Trophoblast cell (in vitro differentiated cells and primary cell): ENCODE results near the gene RAD1.

ENCODE experiments used
- DNase-seq, 2 donors: peaks; one replicate each; pipeline ENCODE4 v3.0.0-alpha.2; 2016
- H2AFZ ChIP-seq: 2 replicates; pipeline ENCODE4 v1.6.1; 2013; ENCODE audit warnings: low read length, moderate library complexity, mild to moderate bottlenecking; ENCODE audit not compliant: insufficient read depth, poor library complexity
- H2AK5ac ChIP-seq: 2 replicates; pipeline ENCODE4 v1.6.1; 2013; ENCODE audit warnings: mild to moderate bottlenecking, low read length
- H2BK120ac ChIP-seq: 2 replicates; pipeline ENCODE4 v1.6.1; 2013; ENCODE audit warnings: low read length, mild to moderate bottlenecking, moderate library complexity; ENCODE audit not compliant: insufficient read depth, poor library complexity
- H2BK12ac ChIP-seq: 2 replicates; pipeline ENCODE4 v1.6.1; 2013; ENCODE audit warnings: mild to moderate bottlenecking, low read length, moderate library complexity
- H2BK5ac ChIP-seq: 2 replicates; pipeline ENCODE4 v1.6.1; 2013; ENCODE audit warnings: low read length, low read depth, moderate library complexity, mild to moderate bottlenecking; ENCODE audit not compliant: poor library complexity
- H3K14ac ChIP-seq: 2 replicates; pipeline ENCODE4 v1.6.1; 2013; ENCODE audit warnings: mild to moderate bottlenecking, low read length
- H3K18ac ChIP-seq: 2 replicates; pipeline ENCODE4 v1.6.1; 2013; ENCODE audit warnings: mild to moderate bottlenecking, low read length
- H3K23ac ChIP-seq: 2 replicates; pipeline ENCODE4 v1.6.1; 2013; ENCODE audit warnings: low read length
- H3K27ac ChIP-seq: 2 replicates; pipeline ENCODE4 v1.5.1; 2013; ENCODE audit warnings: low read depth, mild to moderate bottlenecking, inconsistent platforms, low read length, moderate library complexity
- H3K27me3 ChIP-seq: 2 replicates; pipeline ENCODE4 v1.6.1; 2013; ENCODE audit warnings: inconsistent platforms, mild to moderate bottlenecking, low read length, moderate library complexity; ENCODE audit not compliant: insufficient read depth
- H3K36me3 ChIP-seq, 2 experiments: 1 replicate in 1 of 2; 2 replicates in 1 of 2; pipeline ENCODE4 v1.6.1; 2013; ENCODE audit warnings: low read length in 2 of 2, mild to moderate bottlenecking in 2 of 2, moderate library complexity in 1 of 2; ENCODE audit not compliant: insufficient read depth in 2 of 2, control insufficient read depth in 1 of 2
- H3K4ac ChIP-seq: 2 replicates; pipeline ENCODE4 v1.6.1; 2013; ENCODE audit warnings: low read depth, mild to moderate bottlenecking, low read length, moderate library complexity
- H3K4me1 ChIP-seq, 2 experiments: 1 replicate in 1 of 2; 2 replicates in 1 of 2; pipeline ENCODE4 v1.6.1; 2013; ENCODE audit warnings: low read length in 2 of 2, mild to moderate bottlenecking in 2 of 2, moderate library complexity in 1 of 2; ENCODE audit not compliant: insufficient read depth in 2 of 2, control insufficient read depth in 1 of 2
- H3K4me2 ChIP-seq: 2 replicates; pipeline ENCODE4 v1.6.1; 2013; ENCODE audit warnings: inconsistent platforms, mild to moderate bottlenecking, low read length, moderate library complexity
- H3K4me3 ChIP-seq: 2 replicates; pipeline ENCODE4 v1.5.1; 2013; ENCODE audit warnings: mild to moderate bottlenecking, low read depth, low read length, inconsistent platforms
- H3K79me1 ChIP-seq: one replicate; pipeline ENCODE4 v1.6.1; 2013; ENCODE audit warnings: low read length
- H3K79me2 ChIP-seq: 2 replicates; pipeline ENCODE4 v1.6.1; 2013; ENCODE audit warnings: low read length, mild to moderate bottlenecking; ENCODE audit not compliant: control insufficient read depth, insufficient read depth, poor library complexity
- H3K9ac ChIP-seq: 2 replicates; pipeline ENCODE4 v1.6.1; 2013; ENCODE audit warnings: mild to moderate bottlenecking, low read length
- H3K9me3 ChIP-seq: 2 replicates; pipeline ENCODE4 v1.6.1; 2013; ENCODE audit warnings: low read depth, mild to moderate bottlenecking, control low read depth, inconsistent platforms, low read length; ENCODE audit not compliant: insufficient read depth
- H4K12ac ChIP-seq: 2 replicates; pipeline ENCODE4 v1.6.1; 2013; ENCODE audit warnings: low read depth, mild to moderate bottlenecking, low read length, moderate library complexity
- H4K8ac ChIP-seq: 2 replicates; pipeline ENCODE4 v1.6.1; 2013; ENCODE audit warnings: low read depth, mild to moderate bottlenecking, low read length, moderate library complexity
- H4K91ac ChIP-seq: one replicate; pipeline ENCODE4 v1.6.1; 2013; ENCODE audit warnings: low read depth, mild to moderate bottlenecking, low read length, moderate library complexity
- WGBS: extraction: QIAGEN DNeasy Blood & Tissue Kit; methylation state at CpG from one replicate; pipeline ENCODE4 v1.1.7; 2013; ENCODE audit warnings: missing lambda C conversion rate; ENCODE audit not compliant: insufficient read length, insufficient coverage; ENCODE audit errors: extremely low coverage; 5-methylcytosine and 5-hydroxymethylcytosine counted together

RAD1 gene

DNA sequence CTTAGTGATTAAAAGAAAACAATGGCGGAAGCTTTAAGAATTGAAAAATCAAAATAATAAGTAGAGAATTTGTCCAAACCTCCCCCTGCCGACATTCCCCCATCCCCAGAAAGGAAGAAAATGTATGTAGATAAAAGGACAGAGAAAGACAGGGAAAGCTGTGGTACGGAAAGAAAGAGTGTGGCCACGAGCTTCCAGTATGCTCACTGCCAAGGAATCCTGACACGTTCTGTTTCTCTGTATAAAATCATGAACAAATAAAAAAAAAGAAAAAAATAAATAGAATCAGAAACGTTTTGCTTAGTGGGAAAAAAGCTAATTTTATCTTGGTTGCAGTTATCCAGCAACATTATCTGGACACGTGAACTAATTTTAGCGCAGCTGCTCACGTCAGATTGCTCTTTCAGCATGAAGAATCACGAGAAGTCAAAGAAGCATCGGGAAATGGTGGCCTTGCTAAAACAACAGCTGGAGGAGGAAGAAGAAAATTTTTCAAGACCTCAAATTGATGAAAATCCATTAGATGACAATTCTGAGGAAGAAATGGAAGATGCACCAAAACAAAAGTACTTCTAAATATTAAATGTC lies 29.2 kb upstream of the RAD1 start:
- no peak overlapping the region for H2AK5ac ChIP-seq
- DNase-seq = no peak
- no peak overlapping the region for H3K27ac ChIP-seq
- no peak overlapping the region for H3K14ac ChIP-seq
- H3K18ac ChIP-seq = no peak overlapping the region
- H3K79me1 ChIP-seq = no peaks in the 10 kb centered on the region
- H3K4me2 ChIP-seq = no peak overlapping the region
- H4K12ac ChIP-seq = no peak overlapping the region
- no peak overlapping the region for H2BK5ac ChIP-seq
- no peak overlapping the region for H3K9ac ChIP-seq
- H3K36me3 ChIP-seq = peaks cover 13 to 30% of the 10 kb centered on the region in 2 experiments
- no peak overlapping the region for H4K91ac ChIP-seq
- H2BK120ac ChIP-seq = no peak overlapping the region
- H3K4me3 ChIP-seq = no peak overlapping the region
- no peaks in the 10 kb centered on the region for H3K79me2 ChIP-seq
- WGBS = no CpG with 5 or more reads among the region's 11 CpGs
- H3K4ac ChIP-seq = no peak overlapping the region
- H4K8ac ChIP-seq = no peak overlapping the region
- no peaks in the 10 kb centered on the region for H3K4me1 ChIP-seq
- H2BK12ac ChIP-seq = no peak overlapping the region
- no peaks in the 10 kb centered on the region for H3K27me3 ChIP-seq
- no peak overlapping the region for H2AFZ ChIP-seq
- no peak overlapping the region for H3K23ac ChIP-seq
- no peaks in the 10 kb centered on the region for H3K9me3 ChIP-seq

- no CpG with 5 or more reads among the region's 2 CpGs for WGBS
- no peak overlapping the region for H4K8ac ChIP-seq
- H3K18ac ChIP-seq = no peak overlapping the region
- peaks cover 13 to 28% of the 10 kb centered on the region in 2 experiments for H3K36me3 ChIP-seq
- no peak for DNase-seq
- no peak overlapping the region for H3K23ac ChIP-seq
- no peaks in the 10 kb centered on the region for H3K4me1 ChIP-seq
- no peak overlapping the region for H2AK5ac ChIP-seq
- no peak overlapping the region for H2BK5ac ChIP-seq
- H3K14ac ChIP-seq = no peak overlapping the region
- no peaks in the 10 kb centered on the region for H3K27me3 ChIP-seq
- H2AFZ ChIP-seq = no peak overlapping the region
- H3K9me3 ChIP-seq = no peaks in the 10 kb centered on the region
- no peak overlapping the region for H2BK12ac ChIP-seq
- no peaks in the 10 kb centered on the region for H3K79me2 ChIP-seq
- no peak overlapping the region for H2BK120ac ChIP-seq
- no peak overlapping the region for H3K9ac ChIP-seq
- H3K27ac ChIP-seq = no peak overlapping the region
- no peak overlapping the region for H3K4ac ChIP-seq
- no peak overlapping the region for H4K12ac ChIP-seq
- H3K4me3 ChIP-seq = no peak overlapping the region
- no peaks in the 10 kb centered on the region for H3K79me1 ChIP-seq
- no peak overlapping the region for H4K91ac ChIP-seq
- no peak overlapping the region for H3K4me2 ChIP-seq
These were observed 28.7 kb upstream of the RAD1 start for GRCh38 chr5:34944044-34944443.

DNA sequence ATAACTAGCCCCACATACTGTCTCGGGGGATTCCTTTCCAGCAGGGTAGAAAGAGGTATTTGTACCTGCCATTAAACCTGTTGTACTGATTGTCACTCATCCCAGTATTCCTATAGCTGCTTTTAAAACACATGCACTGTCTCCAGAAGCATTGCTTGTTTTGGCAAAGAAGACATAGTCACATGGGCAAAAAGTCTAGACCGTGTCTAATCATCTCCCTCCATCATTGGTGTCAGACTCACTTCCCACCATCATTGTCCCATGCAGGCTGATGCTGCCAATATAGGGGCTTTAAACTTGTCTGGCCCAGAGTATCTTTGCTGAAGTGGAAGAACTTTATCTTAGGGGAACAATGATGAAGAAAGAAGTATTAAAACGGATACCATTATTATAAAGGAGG lies 26.6 kb upstream of the RAD1 start:
- H2AFZ ChIP-seq = no peak overlapping the region
- no peak overlapping the region for H2BK12ac ChIP-seq
- H4K12ac ChIP-seq = no peak overlapping the region
- no peak overlapping the region for H4K91ac ChIP-seq
- H4K8ac ChIP-seq = no peak overlapping the region
- peaks cover 18 to 37% of the 10 kb centered on the region in 2 experiments for H3K36me3 ChIP-seq
- H3K23ac ChIP-seq = no peak overlapping the region
- H2BK5ac ChIP-seq = no peak overlapping the region
- no peaks in the 10 kb centered on the region for H3K79me2 ChIP-seq
- H2AK5ac ChIP-seq = no peak overlapping the region
- H3K27me3 ChIP-seq = no peaks in the 10 kb centered on the region
- no peak overlapping the region for H3K18ac ChIP-seq
- no peaks in the 10 kb centered on the region for H3K9me3 ChIP-seq
- H3K4me2 ChIP-seq = no peak overlapping the region
- DNase-seq = no peak
- no peak overlapping the region for H3K4me3 ChIP-seq
- no peak overlapping the region for H3K9ac ChIP-seq
- no CpG with 5 or more reads among the region's 3 CpGs for WGBS
- no peaks in the 10 kb centered on the region for H3K79me1 ChIP-seq
- no peak overlapping the region for H3K4ac ChIP-seq
- no peak overlapping the region for H2BK120ac ChIP-seq
- H3K14ac ChIP-seq = no peak overlapping the region
- no peaks in the 10 kb centered on the region for H3K4me1 ChIP-seq
- H3K27ac ChIP-seq = no peak overlapping the region

- no peak overlapping the region for H3K14ac ChIP-seq
- WGBS = no CpG with 5 or more reads among the region's 2 CpGs
These were observed 17.6 kb upstream of the RAD1 start for GRCh38 chr5:34932947-34933346.

More at GRCh38 chr5:34932947-34933346, 17.6 kb upstream of the RAD1 start:
- H3K18ac ChIP-seq = no peak overlapping the region
- no peak overlapping the region for H2AFZ ChIP-seq
- H3K4me3 ChIP-seq = no peak overlapping the region
- H2AK5ac ChIP-seq = no peak overlapping the region
- H3K79me2 ChIP-seq = peaks cover 10% of the 10 kb centered on the region
- no peak overlapping the region for H3K4me2 ChIP-seq
- H3K27ac ChIP-seq = no peak overlapping the region
- H3K9me3 ChIP-seq = no peaks in the 10 kb centered on the region
- no peaks in the 10 kb centered on the region for H3K27me3 ChIP-seq
- no peak overlapping the region for H4K12ac ChIP-seq
- H2BK12ac ChIP-seq = no peak overlapping the region
- no peak for DNase-seq
- H3K9ac ChIP-seq = no peak overlapping the region
- H4K91ac ChIP-seq = no peak overlapping the region
- peaks cover 14 to 21% of the 10 kb centered on the region in 2 experiments for H3K36me3 ChIP-seq
- H2BK120ac ChIP-seq = no peak overlapping the region
- H3K4me1 ChIP-seq = peaks cover 3 to 5% of the 10 kb centered on the region in 2 experiments
- H4K8ac ChIP-seq = no peak overlapping the region
- H2BK5ac ChIP-seq = no peak overlapping the region
- no peak overlapping the region for H3K4ac ChIP-seq
- H3K23ac ChIP-seq = no peak overlapping the region
- H3K79me1 ChIP-seq = peaks cover 5% of the 10 kb centered on the region
